ENCODE data around the gene SLC22A23. TPM values are rescaled to one million over a fixed set of nuclear protein-coding genes. Genes with fewer than 3 reads are reported as not detected.
A peak's percentile ranks its signal among the peaks of the same experiment; 100 is the strongest.

Gene SLC22A23
- total RNA-seq, 4 donors from 2014 or later, result 7.6 to 13.1 (median 9.5) TPM

DNA sequence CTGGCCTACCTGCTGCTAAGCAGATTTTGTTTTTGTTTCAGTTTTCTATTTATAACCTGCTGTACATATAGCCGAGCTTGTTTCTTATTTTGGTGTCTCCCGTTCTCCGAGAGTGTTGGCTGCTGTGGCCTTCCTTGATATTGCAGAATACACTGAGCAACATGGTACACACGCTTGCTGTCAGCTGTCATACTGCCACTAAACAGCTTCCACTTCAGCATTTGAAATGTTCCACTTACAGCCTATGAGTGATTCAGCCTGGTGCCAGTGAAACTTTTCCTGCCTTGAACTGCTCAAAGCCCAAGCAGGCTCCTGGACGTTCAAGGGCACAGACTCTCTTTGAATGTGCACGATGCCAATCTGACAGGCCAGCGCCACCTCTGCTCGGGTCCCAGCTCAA lies 111.0 kb downstream of the SLC22A23 start:
- no peak overlapping the region for H3K4me3 ChIP-seq
- TF ChIP-seq, protein P1, sequence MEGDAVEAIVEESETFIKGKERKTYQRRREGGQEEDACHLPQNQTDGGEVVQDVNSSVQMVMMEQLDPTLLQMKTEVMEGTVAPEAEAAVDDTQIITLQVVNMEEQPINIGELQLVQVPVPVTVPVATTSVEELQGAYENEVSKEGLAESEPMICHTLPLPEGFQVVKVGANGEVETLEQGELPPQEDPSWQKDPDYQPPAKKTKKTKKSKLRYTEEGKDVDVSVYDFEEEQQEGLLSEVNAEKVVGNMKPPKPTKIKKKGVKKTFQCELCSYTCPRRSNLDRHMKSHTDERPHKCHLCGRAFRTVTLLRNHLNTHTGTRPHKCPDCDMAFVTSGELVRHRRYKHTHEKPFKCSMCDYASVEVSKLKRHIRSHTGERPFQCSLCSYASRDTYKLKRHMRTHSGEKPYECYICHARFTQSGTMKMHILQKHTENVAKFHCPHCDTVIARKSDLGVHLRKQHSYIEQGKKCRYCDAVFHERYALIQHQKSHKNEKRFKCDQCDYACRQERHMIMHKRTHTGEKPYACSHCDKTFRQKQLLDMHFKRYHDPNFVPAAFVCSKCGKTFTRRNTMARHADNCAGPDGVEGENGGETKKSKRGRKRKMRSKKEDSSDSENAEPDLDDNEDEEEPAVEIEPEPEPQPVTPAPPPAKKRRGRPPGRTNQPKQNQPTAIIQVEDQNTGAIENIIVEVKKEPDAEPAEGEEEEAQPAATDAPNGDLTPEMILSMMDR (IDR thresholded peaks at IDR 0.05), result no peak
- TF ChIP-seq POLR2AphosphoS5 (IDR thresholded peaks at IDR 0.05) (no peak), POLR2A (IDR thresholded peaks at IDR 0.05; ENCODE audit: low read depth) (no peak), EP300 (IDR thresholded peaks at IDR 0.05) (no peak)
- H3K9me3 ChIP-seq, result no peaks in the 10 kb centered on the region
- peaks cover 7 to 46% (median 36%) of the 10 kb centered on the region in 4 donors for H3K4me1 ChIP-seq
- 58% methylated on average over 4 of the region's 8 CpGs for WGBS
- no peak overlapping the region for H3K27ac ChIP-seq (replicated peaks in 1 of 4)
- intact Hi-C loops (cut with DNase I), result no loop called here
- H3K27me3 ChIP-seq, result no peaks in the 10 kb centered on the region
- no peaks in the 10 kb centered on the region for H3K36me3 ChIP-seq
- DNase-seq (ENCODE audit: extremely low spot score), result no peak

DNA sequence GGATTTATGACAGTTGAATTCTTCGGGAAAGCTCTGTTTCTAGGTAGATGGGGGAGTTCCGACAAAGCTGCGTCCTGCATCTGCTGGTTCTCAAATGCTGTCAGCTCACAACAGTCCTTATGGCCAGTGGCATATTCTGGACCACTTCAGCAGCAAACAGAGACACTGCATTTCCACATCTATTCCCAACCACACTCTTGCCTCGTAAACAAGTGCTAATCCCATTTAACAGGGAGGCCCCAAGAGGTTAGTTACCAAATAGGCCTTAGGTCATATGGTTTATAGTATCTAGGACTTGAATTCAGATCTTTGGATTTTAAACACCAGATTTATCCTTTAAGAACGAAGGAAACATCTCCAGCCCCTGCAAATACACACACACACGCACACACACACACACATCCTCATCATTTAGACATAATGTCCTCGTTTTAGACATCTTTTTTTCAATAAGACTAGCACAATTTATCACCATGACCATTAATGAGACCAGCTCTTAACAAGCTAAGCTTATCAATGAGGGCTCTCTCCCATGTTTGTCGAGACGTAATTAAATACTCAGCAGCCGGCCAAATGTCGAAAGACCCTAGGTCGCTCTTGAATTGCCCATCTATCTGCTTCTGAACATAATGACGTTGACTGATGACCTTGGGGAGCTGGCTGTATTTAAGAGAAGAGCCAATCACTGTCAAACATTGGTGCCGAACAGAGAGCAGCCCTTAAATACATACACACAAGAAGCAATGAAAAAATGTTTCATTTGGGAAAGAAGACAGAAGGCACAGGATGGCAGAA lies 113.6 kb downstream of the SLC22A23 start:
- no peaks in the 10 kb centered on the region for H3K9me3 ChIP-seq
- no peak overlapping the region for H3K27ac ChIP-seq (replicated peaks in 1 of 4)
- 92% methylated on average over 14 of the region's 14 CpGs for WGBS
- H3K4me1 ChIP-seq, result peaks cover 12 to 57% (median 50%) of the 10 kb centered on the region in 4 donors
- H3K36me3 ChIP-seq, result no peaks in the 10 kb centered on the region
- no peak for DNase-seq (ENCODE audit: extremely low spot score)
- no peak overlapping the region for H3K4me3 ChIP-seq
- no peak for TF ChIP-seq EP300 (IDR thresholded peaks at IDR 0.05)
- TF ChIP-seq, protein P1 (IDR thresholded peaks at IDR 0.05), result no peak
- TF ChIP-seq POLR2AphosphoS5 (IDR thresholded peaks at IDR 0.05), result no peak
- TF ChIP-seq POLR2A (IDR thresholded peaks at IDR 0.05; ENCODE audit: low read depth), result no peak
- intact Hi-C loops (cut with DNase I), result no loop called here
- H3K27me3 ChIP-seq, result no peaks in the 10 kb centered on the region

DNA sequence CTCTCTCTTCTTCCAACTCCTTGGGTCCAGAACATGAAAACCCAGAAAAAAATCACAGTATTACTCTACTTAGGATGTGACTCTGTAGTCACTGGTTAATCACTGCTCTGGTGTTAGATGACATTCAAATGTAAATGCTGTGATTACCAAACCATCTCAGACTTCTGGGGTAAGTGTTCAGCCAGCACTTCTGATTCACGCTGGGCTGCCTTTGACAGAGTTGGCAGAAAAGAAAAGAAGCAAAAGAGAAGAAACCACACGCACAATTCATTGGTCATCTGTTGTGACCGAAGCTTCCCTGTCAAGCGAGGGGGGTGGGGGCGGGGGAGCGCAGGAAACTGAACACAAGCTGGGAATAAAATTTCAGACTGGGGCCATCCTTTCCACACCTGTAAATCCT lies 115.4 kb downstream of the SLC22A23 start:
- H3K27me3 ChIP-seq, result no peaks in the 10 kb centered on the region
- H3K4me1 ChIP-seq, result peaks cover 18 to 65% (median 59%) of the 10 kb centered on the region in 4 donors
- TF ChIP-seq POLR2AphosphoS5 (IDR thresholded peaks at IDR 0.05) (peak in 1 of 2 donors; percentile 53), POLR2A (IDR thresholded peaks at IDR 0.05; ENCODE audit: low read depth) (no peak)
- peak overlapping the region; percentile 48 to 74 (median 58) for H3K27ac ChIP-seq (replicated peaks in 1 of 4)
- no peaks in the 10 kb centered on the region for H3K36me3 ChIP-seq
- intact Hi-C loops (cut with DNase I), result no loop called here
- H3K9me3 ChIP-seq, result no peaks in the 10 kb centered on the region
- no peak for DNase-seq (ENCODE audit: extremely low spot score)
- no peak overlapping the region for H3K4me3 ChIP-seq
- WGBS, result 59% methylated on average over 6 of the region's 6 CpGs

DNA sequence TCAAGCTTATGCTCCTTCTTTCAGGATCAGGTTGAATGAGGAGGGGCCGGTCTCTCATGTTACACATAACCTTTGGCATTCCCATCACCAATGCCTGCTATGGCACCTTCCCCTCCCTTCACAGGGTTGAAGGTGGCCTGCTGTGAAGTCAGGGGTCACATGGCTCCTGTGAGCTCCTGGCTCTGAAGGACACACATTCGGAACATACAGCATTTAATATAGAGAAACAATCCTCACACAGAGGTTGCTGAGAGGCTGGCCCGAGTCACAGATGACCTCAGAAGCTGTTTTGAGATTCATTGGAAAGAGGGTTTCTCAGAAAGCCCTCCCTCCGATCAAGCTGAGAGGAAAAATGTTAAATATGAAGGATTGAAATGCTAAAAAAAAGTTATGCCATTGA lies 116.0 kb downstream of the SLC22A23 start:
- Histone ChIP-seq H3K27me3 (no peaks in the 10 kb centered on the region), H3K4me3 (no peak overlapping the region), H3K27ac (replicated peaks in 1 of 4) (peak overlapping the region; percentile 48 to 74 (median 58)), H3K36me3 (no peaks in the 10 kb centered on the region), H3K9me3 (no peaks in the 10 kb centered on the region), H3K4me1 (peaks cover 13 to 59% (median 53%) of the 10 kb centered on the region in 4 donors)
- no peak for TF ChIP-seq EP300 (IDR thresholded peaks at IDR 0.05)
- TF ChIP-seq POLR2AphosphoS5 (IDR thresholded peaks at IDR 0.05), result no peak
- TF ChIP-seq, protein P1 (IDR thresholded peaks at IDR 0.05), result no peak
- no peak for TF ChIP-seq POLR2A (IDR thresholded peaks at IDR 0.05; ENCODE audit: low read depth)
- WGBS, result 76% methylated on average over 4 of the region's 4 CpGs
- intact Hi-C loops (cut with DNase I), result no loop called here
- DNase-seq (ENCODE audit: extremely low spot score), result no peak

DNA sequence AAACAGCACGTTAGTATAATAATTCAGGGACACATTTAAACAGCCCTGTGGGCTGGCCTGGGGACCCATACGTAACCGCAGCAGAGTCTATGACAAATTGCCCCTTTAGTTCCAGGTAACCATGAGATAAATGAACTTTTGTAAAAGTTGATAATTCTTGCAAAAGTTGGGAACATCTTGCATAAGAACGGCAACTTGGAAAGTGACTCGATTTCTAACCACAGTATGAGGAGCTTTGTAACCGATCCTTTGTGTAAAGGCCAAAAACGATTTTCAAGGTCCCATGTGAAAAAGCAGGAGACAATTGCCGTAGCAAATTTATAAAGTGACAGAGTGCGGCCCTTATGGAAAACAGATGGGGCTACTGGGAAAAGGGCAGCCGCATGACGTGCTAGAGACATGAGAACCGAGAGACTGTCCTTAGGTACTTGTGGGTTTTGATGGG lies 116.5 kb downstream of the SLC22A23 start:
- no peak overlapping the region for H3K4me3 ChIP-seq
- no peaks in the 10 kb centered on the region for H3K27me3 ChIP-seq
- intact Hi-C loops (cut with DNase I), result no loop called here
- H3K9me3 ChIP-seq, result no peaks in the 10 kb centered on the region
- H3K27ac ChIP-seq (replicated peaks in 1 of 4), result peak overlapping the region; percentile 48 to 74 (median 58)
- TF ChIP-seq POLR2AphosphoS5 (IDR thresholded peaks at IDR 0.05) (no peak), POLR2A (IDR thresholded peaks at IDR 0.05; ENCODE audit: low read depth) (no peak), EP300 (IDR thresholded peaks at IDR 0.05) (no peak)
- TF ChIP-seq, protein P1 (IDR thresholded peaks at IDR 0.05), result no peak
- peaks cover 13 to 54% (median 50%) of the 10 kb centered on the region in 4 donors for H3K4me1 ChIP-seq
- WGBS, result 90% methylated on average over 12 of the region's 12 CpGs
- no peak for DNase-seq (ENCODE audit: extremely low spot score)
- H3K36me3 ChIP-seq, result no peaks in the 10 kb centered on the region

Measured in esophagus muscularis mucosa (tissue), 4 donors.